GM23248 (cell line): ENCODE data around the gene JADE2.

Experiments used
- EZH2 ChIP-seq: fragments of 200-600 bp; sonication (generic); IDR thresholded peaks from 2 replicates; pipeline ENCODE4 v1.6.1; 2018; ENCODE audit warnings: antibody characterized with exemption, mild to moderate bottlenecking; ENCODE audit not compliant: insufficient read depth, poor library complexity, severe bottlenecking
- EZH2phosphoT487 ChIP-seq: fragments of 200-600 bp; sonication (generic); IDR thresholded peaks from 2 replicates; pipeline ENCODE4 v1.6.1; 2018; ENCODE audit warnings: antibody characterized with exemption, moderate library complexity, mild to moderate bottlenecking, low read depth; ENCODE audit not compliant: insufficient read depth

DNA sequence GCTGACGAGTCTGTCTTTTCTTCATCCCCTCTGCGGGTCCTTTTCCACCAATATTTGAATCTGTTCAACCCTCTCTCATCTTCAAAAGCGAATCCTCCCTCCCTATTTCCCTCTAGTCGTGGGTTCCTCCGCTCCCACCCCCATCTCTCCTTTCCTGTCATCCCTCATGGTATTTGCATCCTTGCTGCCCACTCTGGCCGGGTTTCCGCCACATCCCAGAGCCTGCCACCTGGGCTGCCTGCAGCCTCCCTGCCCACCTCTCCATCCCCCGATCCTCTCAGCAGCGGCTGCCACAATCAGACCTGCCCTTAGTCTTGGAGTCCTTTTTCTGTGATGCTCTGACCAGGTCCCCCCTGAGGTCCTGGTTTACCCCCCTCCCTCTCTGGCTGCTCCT, 44.9 kb downstream of the JADE2 start:
- TF ChIP-seq EZH2phosphoT487 (no peak), EZH2 (no peak)
